Transverse colon (tissue), 4 donors: ENCODE measurements around the gene IP6K2. TPM values are rescaled to one million over a fixed set of nuclear protein-coding genes. Genes with fewer than 3 reads are reported as not detected.
"Not testable (repeated sequence)": the region's sequence is repeated elsewhere in the genome, so short reads cannot be mapped to it uniquely, and the experiment has no call there.

Experiments used
- DNase-seq: peaks from one replicate; pipeline ENCODE4 v3.0.0-alpha.2; 2019
- H3K27ac ChIP-seq, 4 donors: fragments of 200-600 bp; sonication (generic); 2 replicates each; pipeline ENCODE4 v1.5.1; 2016 to 2018; ENCODE audit warnings: inconsistent platforms in 4 of 4
- H3K27me3 ChIP-seq: fragments of 200-600 bp; sonication (generic); 2 replicates; pipeline ENCODE4 v1.5.1; 2017; ENCODE audit warnings: inconsistent platforms
- H3K36me3 ChIP-seq, 4 donors: fragments of 200-600 bp; sonication (generic); 2 replicates each; pipeline ENCODE4 v1.5.1; 2017 to 2019; ENCODE audit warnings: inconsistent platforms in 4 of 4
- H3K4me1 ChIP-seq, 4 donors: fragments of 200-600 bp; sonication (generic); 2 replicates each; pipeline ENCODE4 v1.5.1; 2017 to 2020; ENCODE audit warnings: inconsistent platforms in 4 of 4
- H3K4me3 ChIP-seq, 4 donors: fragments of 200-600 bp; sonication (generic); 1 replicate in 1 of 4; 2 replicates in 3 of 4; pipeline versions ENCODE4 v1.5.1 to v1.6.1; 2017 to 2019; ENCODE audit warnings: inconsistent platforms in 4 of 4
- H3K9me3 ChIP-seq, 2 donors: fragments of 200-600 bp; sonication (generic); 2 replicates each; pipeline ENCODE4 v1.5.1; 2017 to 2019; ENCODE audit warnings: inconsistent platforms in 2 of 2
- CTCF ChIP-seq, 5 experiments: fragments of 200-600 bp in 3 of 5; fragments of 450-650 bp in 2 of 5; sonication (generic) in 3 of 5; IDR thresholded peaks; 1 replicate in 2 of 5; 2 replicates in 3 of 5; pipeline ENCODE4 v1.5.1; 2016 to 2017; ENCODE audit warnings: antibody characterized with exemption in 5 of 5, inconsistent platforms in 3 of 5, mild to moderate bottlenecking in 2 of 5, moderate library complexity in 1 of 5
- EP300 ChIP-seq: sonication (generic); formaldehyde crosslinking; IDR thresholded peaks from one replicate; pipeline ENCODE4 v1.6.1; 2017; ENCODE audit warnings: antibody characterized with exemption, low read depth
- POLR2A ChIP-seq: fragments of 450-650 bp; IDR thresholded peaks from one replicate; pipeline ENCODE4 v1.6.1; 2016; ENCODE audit warnings: antibody characterized with exemption, mild to moderate bottlenecking, moderate library complexity
- POLR2AphosphoS5 ChIP-seq, 3 donors: sonication (generic); formaldehyde crosslinking; IDR thresholded peaks; one replicate each; pipeline ENCODE4 v1.6.1; 2016; ENCODE audit warnings: antibody characterized with exemption in 3 of 3
- WGBS, 2 donors: methylation state at CpG; one replicate each; pipeline ENCODE4 v1.1.5; 2018; ENCODE audit warnings: low coverage in 1 of 2; 5-methylcytosine and 5-hydroxymethylcytosine counted together
- in situ Hi-C, 4 donors: fragments of 200-750 bp; cut with MboI; loops; one replicate each; pipeline versions ENCODE4 v1.15.0 to v1.15.1; 2017; ENCODE audit warnings: low sequenced_read_pairs in 3 of 4, low pct_ligation_motif_present in 1 of 4, low pct_unique_long_range_greater_than_20kb in 1 of 4
- intact Hi-C: fragments of 100-400 bp; cut with DNase I; formaldehyde crosslinking; loops from one replicate; pipeline ENCODE4 v1.15.1; 2023; ENCODE audit warnings: low total_unique reads
- total RNA-seq, 4 donors: library from RNA; depleted of rRNA; stranded (reverse); fragments of >200 nt; gene quantifications; one replicate each; pipeline ENCODE4 v1.1.0, GENCODE V29; 2016

IP6K2 gene
- total RNA-seq, 4 donors from 2014 or later: 169 to 255 (median 225) TPM

- in situ Hi-C loops, intact Hi-C loops, H3K4me3 ChIP-seq, H3K9me3 ChIP-seq, H3K36me3 ChIP-seq, H3K27me3 ChIP-seq: not testable (repeated sequence)
- DNase-seq: peak; percentile 43
- peak; percentile 28 for TF ChIP-seq POLR2A
- peak in 2 of 3 donors; percentile 35 to 40 for TF ChIP-seq POLR2AphosphoS5 (IDR thresholded peaks at IDR 0.05)
- Histone ChIP-seq H3K27ac (peak overlapping the region; percentile 36 to 86 (median 80)), H3K4me1 (peaks cover 18 to 62% (median 44%) of the 10 kb centered on the region in 4 donors)
- 21 to 28% methylated on average over 3 to 8 of the region's 8 CpGs for WGBS, 2 donors
These were observed 18.2 kb upstream of the IP6K2 start for GRCh38 chr3:48735075-48735767.

- in situ Hi-C loops, DNase-seq, H3K4me3 ChIP-seq, H3K9me3 ChIP-seq, H3K27me3 ChIP-seq, intact Hi-C loops, H3K36me3 ChIP-seq: not testable (repeated sequence)
- peaks cover 15 to 55% (median 38%) of the 10 kb centered on the region in 4 donors for H3K4me1 ChIP-seq
- peak overlapping the region; percentile 36 to 86 (median 80) for H3K27ac ChIP-seq
- WGBS, 2 donors: no CpG with 5 or more reads among the region's 25 CpGs
These were observed 17.5 kb upstream of the IP6K2 start for GRCh38 chr3:48734541-48734940.

- WGBS, 2 donors: 98% methylated on average over 30 of the region's 53 CpGs; no CpG with 5 or more reads in 1 of the 2 donors
- DNase-seq, intact Hi-C loops, H3K36me3 ChIP-seq, H3K27me3 ChIP-seq, H3K9me3 ChIP-seq, H3K4me3 ChIP-seq, in situ Hi-C loops: not testable (repeated sequence)
- peak overlapping the region in 1 of 4 donors; percentile 86 for H3K27ac ChIP-seq
- peaks cover 9 to 49% (median 32%) of the 10 kb centered on the region in 4 donors for H3K4me1 ChIP-seq
These were observed 16.9 kb upstream of the IP6K2 start for GRCh38 chr3:48733752-48734518.

- in situ Hi-C loops (no loop called here), intact Hi-C loops (no loop called here)
- DNase-seq: no peak
- TF ChIP-seq CTCF (IDR thresholded peaks at IDR 0.05) (no peak), POLR2AphosphoS5 (IDR thresholded peaks at IDR 0.05) (no peak), EP300 (no peak), POLR2A (no peak)
- Histone ChIP-seq H3K27ac (peak overlapping the region; percentile 13 to 66 (median 34)), H3K27me3 (no peaks in the 10 kb centered on the region), H3K36me3 (no peaks in the 10 kb centered on the region), H3K4me1 (peaks cover 4 to 52% (median 19%) of the 10 kb centered on the region in 4 donors), H3K4me3 (no peak overlapping the region), H3K9me3 (no peaks in the 10 kb centered on the region)
- 88% methylated on average over 8 of the region's 8 CpGs; no CpG with 5 or more reads in 1 of the 2 donors for WGBS, 2 donors
These were observed 10.5 kb upstream of the IP6K2 start for GRCh38 chr3:48727511-48727910.

GRCh38 chr3:48725185-48725855, 8.3 kb upstream of the IP6K2 start:
- H3K4me1 ChIP-seq: peaks cover 6 to 67% (median 35%) of the 10 kb centered on the region in 4 donors
- H3K27me3 ChIP-seq, H3K27ac ChIP-seq, H3K4me3 ChIP-seq, in situ Hi-C loops, intact Hi-C loops, H3K36me3 ChIP-seq, DNase-seq, H3K9me3 ChIP-seq: not testable (repeated sequence)
- 91 to 94% methylated on average over 8 of the region's 8 CpGs for WGBS, 2 donors

- Histone ChIP-seq H3K4me1 (peaks cover 6 to 79% (median 37%) of the 10 kb centered on the region in 4 donors), H3K9me3 (no peaks in the 10 kb centered on the region), H3K27ac (peak overlapping the region; percentile 78 to 81 (median 78)), H3K36me3 (no peaks in the 10 kb centered on the region), H3K27me3 (no peaks in the 10 kb centered on the region), H3K4me3 (no peak overlapping the region)
- TF ChIP-seq CTCF (IDR thresholded peaks at IDR 0.05) (no peak), POLR2AphosphoS5 (IDR thresholded peaks at IDR 0.05) (no peak), EP300 (no peak), POLR2A (no peak)
- intact Hi-C loops (no loop called here), in situ Hi-C loops (no loop called here)
- WGBS, 2 donors: 52 to 77% methylated on average over 3 to 7 of the region's 7 CpGs
- no peak for DNase-seq
These were observed 6.7 kb upstream of the IP6K2 start for GRCh38 chr3:48723725-48724124.
